NCI-H2196 treated with DMSO at 0.1 percent for 48 hours (cell line): ENCODE measurements around the gene FOXK2.

Experiments used
- DNase-seq: peaks from one replicate; lab custom pipeline; 2025; ENCODE audit not compliant: unreplicated experiment; lab: John Stamatoyannopoulos, UW

Gene FOXK2

GRCh38 chr17:82587234-82588086 lies 67.9 kb downstream of the FOXK2 start:
- no peak for DNase-seq

GRCh38 chr17:82588266-82589175 lies 69.0 kb downstream of the FOXK2 start:
- no peak for DNase-seq

GRCh38 chr17:82589851-82590180 lies 70.3 kb downstream of the FOXK2 start:
- no peak for DNase-seq

GRCh38 chr17:82590216-82590615 lies 70.7 kb downstream of the FOXK2 start:
- DNase-seq: no peak

GRCh38 chr17:82590881-82591539 lies 71.5 kb downstream of the FOXK2 start:
- DNase-seq: no peak

- no peak for DNase-seq
Observed at GRCh38 chr17:82592289-82592766, 72.8 kb downstream of the FOXK2 start.

DNA sequence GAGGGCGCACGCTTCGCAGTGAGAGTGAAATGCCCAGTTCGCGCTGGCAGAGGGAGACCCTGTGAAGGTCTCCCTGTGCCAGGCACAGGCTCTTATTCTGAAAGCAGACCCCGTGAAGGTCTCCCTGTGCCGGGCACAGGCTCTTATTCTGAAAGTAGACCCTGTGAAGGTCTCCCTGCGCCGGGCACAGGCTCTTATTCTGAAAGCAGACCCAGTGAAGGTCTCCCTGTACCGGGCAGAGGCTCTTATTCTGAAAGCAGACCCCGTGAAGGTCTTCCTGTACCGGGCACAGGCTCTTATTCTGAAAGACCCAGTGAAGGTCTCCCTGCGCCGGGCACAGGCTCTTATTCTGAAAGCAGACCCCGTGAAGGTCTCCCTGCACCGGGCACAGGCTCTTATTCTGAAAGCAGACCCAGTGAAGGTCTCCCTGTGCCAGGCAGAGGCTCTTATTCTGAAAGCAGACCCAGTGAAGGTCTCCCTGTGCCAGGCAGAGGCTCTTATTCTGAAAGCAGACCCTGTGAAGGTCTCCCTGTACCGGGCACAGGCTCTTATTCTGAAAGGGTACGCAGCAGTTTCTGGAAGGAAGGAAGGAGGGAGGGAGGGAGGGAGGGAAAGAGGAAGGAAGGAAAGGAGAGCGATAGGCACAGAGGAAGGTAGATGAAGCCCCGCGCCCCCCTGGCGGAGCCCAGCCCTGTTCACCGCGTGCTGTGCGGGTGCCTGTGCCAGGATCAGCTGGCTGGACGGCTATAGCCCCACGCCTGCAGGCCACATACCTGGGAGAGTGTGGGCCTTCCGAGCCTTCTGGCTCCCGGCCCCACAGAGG lies 73.4 kb downstream of the FOXK2 start:
- DNase-seq: peak; percentile 85

GRCh38 chr17:82593590-82594087 lies 74.1 kb downstream of the FOXK2 start:
- DNase-seq: no peak

DNA sequence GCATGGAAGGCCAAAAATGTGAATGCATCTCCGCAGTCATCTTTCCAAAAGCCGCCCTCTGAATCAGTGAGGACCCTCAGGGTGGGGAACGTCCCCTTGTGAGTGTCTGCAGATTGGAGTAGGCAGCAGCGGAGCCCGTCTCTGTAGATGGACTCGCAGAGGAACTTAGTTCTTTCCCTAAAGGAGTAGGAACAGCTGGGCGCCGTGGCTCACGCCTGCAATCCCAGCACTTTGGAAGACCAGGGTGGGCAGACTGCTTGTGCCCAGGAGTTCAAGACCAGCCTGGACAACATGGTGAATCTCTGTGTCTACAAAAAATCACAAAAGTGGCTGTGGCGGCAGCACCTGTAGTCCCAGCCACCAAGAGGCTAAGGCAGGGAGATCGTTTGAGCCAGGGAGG lies 75.0 kb downstream of the FOXK2 start:
- DNase-seq: no peak

DNA sequence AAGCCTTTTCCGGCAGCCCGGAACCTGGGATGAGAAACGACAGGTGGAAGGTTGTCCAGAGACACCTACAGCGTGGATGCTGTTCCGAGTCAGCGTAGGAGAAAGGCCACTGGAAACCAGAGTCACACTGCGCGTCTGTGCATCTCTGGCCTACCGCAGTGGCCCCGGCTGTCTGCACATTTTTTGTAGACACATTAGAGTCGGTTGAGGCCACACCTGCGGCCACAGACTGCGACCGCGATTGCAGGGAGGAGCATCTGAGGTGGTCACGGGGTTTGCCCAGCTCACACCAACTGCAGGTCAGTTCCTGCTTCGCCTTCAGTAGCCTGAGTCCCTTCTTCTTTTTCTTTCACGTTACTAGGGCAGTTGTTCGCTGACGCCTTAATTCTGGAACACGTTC lies 76.4 kb downstream of the FOXK2 start:
- no peak for DNase-seq

DNA sequence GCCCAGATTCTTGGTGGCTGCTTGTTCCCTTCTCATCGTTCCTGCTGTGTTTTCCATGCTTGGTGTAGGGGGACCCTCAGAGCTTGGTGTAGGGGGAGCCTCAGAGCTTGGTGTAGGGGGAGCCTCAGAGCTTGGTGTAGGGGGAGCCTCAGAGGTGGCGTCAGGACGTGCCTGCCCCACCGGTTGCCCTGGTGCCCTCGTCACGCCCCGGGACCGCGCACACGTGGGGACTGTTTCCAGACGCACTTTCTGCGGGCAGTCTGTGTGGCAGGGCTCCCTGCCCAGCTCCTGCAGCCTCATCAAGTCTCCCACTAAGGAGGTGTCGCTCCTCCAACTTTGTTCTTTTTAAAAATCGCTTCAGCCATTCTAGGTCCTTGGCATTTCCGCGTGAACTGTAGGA lies 76.8 kb downstream of the FOXK2 start:
- no peak for DNase-seq

- no peak for DNase-seq
Observed at GRCh38 chr17:82596837-82597672, 77.5 kb downstream of the FOXK2 start.

GRCh38 chr17:82598256-82599119 lies 79.0 kb downstream of the FOXK2 start:
- no peak for DNase-seq

DNA sequence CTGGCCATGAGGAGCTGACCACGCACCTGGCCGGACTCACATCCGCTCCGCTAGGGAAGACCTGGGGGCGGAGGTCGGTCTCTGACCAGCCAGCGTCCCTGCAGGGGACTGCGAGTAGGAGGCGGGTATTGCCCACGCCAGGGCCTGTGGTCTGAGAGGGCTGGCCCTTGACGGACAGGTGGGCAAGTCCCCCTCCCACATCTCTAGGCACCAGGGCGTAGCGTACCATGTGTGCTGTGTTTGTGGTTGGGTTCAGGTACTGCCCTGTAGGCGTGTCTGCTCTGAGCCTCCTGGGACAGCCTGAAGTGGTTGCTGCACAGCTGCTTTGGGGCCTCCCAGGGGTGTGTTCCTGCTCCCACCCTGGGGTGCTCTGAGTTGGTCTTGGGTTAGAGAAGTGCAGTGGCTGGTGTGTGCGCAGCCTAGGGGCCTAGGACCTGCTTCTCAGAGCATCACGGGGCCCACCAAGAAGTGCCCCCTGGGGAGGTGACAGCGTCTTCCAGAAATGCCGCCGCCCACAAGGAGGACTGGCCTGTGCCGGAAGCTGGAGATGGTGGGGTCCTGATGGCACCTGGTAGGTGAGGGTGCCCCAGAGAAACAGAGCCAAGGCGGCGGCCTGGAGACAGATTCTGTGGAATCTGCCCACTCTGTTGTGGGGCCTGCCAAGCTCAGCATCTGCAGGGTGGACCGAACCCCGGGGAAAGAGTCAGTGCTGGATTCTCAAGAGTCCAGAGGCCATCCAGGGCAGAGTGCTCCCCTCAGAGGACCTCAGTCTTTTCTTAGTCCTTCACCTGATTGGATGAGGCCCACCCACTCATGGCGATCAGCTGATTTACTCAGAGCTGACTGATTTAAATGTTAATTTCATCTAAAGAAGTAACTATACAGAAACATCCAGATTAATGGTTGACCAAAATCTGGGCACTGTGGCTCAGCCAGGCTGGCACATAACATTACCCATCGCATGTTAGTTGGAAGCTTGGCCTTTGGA lies 80.4 kb downstream of the FOXK2 start:
- DNase-seq: no peak

DNA sequence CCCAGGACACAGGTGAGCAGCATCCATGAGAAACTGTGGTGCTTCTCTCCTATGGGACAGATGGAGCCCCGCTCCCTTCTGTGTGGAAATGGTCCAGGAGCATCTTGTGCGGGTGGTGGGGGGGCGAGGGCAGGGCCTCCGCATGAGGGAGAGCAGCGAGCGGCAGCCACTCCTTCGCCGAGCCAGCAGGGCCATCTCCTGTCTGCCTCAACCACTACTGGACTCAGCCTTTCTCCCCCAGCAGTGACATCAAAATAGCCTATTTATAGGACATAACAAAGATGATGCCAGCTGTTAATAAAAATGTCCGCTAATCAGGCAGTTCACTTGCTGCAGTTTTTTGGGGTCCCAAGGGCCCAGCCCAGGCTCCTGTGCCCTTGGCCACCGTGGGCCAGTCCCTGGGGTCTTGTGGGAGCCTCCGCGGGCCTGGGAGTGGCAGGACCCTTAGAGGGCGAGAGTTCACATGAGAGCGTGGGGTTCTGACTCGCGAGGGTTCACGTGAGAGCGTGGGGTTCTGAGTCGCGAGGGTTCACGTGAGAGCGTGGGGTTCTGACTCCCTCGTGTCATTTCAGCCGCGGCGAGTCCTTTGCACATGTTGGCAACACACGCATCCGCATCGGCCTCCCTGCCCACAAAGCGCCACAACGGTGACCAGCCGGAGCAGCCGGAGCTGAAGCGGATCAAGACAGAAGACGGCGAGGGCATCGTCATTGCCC lies 81.4 kb downstream of the FOXK2 start:
- no peak for DNase-seq

- DNase-seq: no peak
Observed at GRCh38 chr17:82601447-82602000, 82.0 kb downstream of the FOXK2 start.
